SW480 (cell line): ENCODE results near the gene IL22.
A peak's percentile ranks its signal among the peaks of the same experiment; 100 is the strongest.

ENCODE experiments used
- DNase-seq: peaks from one replicate; pipeline ENCODE4 v3.0.0-alpha.2; 2016; ENCODE audit warnings: low spot score

The IL22 gene

DNA sequence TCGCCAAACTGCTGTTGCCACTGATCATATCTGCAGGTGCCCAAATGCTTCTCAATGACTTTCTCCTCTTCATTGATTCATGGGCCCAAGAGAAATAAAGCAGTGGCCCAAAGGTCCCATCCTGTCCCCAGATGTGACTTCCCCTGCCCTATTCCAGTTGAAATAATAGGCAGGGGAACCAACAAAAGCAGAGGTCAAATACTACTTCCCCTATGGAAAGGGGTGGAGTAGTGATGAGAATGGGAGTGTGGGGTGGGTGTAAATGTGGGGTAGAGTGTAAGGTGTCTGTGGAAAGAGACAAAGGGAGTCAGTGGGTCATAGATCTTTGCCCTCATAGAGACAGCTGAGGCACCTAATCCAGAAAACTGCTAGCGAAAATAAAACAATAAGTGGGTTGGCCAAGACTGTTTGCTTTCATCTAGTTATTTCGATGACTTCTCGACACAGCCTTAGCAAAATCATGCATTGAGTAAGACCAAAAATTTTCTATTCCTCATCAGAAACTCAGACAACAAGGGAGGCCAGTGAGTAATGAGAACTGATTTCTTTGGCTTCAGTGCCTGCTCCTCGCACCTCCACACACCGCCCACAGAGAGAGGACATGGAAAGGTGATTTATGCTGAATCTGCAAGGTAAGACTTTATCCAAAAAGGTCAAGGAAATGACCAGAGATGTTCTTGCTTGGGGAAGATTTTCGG lies 10.9 kb upstream of the IL22 start:
- no peak for DNase-seq

DNA sequence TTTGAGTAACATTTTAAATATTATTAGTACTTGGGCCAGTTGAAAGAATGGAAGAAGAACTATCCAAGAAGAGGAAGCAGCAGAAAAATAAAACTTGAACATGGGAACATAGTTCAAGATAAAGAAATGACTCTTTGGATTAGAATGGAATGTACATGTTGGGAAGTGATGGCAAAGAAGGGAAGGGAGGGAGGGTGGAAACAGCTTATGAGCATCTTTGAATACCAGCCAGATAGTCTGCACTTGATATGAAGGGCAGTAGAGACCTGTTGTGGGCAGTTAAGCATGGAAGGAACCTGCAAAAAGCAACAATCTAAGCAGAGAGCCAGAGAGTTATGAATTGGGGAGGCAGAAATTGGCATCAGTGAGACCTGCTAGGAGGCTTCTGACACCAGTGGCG lies 10.0 kb upstream of the IL22 start:
- DNase-seq, result no peak

DNA sequence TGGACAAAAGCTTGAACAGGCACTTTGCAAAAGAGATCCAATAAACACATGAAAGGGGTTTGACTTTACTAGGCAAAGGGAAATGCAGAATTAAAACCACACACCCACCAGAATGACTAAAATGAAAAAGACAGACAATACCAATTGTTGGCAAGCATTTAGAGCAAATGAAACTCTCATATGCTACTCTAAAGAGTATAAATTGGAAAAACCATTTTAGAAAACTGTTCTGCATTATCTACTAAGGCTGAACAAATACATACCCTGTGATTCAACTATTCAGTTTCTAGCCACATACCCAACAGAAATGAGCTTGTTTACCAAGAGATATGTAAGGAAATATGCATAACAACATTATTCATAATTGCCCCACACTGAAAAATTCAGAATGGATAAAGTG lies 8.5 kb upstream of the IL22 start:
- no peak for DNase-seq

DNA sequence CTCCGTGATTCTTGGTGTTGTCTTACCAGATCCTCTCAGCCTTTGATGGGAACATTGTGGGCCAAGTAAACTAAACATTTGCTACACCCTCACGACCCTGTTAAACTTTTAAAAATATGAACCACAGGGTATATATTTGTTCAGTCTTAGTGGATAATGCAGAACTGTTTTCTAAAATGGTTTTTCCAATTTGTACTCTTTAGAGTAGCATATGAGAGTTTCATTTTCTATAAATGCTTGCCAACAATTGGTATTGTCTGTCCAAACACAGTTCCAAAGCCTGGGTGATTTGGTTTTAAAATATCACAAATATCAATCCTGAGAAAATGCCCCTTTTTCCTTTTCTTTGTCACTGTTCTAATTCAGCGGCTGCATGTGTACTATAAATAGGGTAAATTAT lies 6.7 kb upstream of the IL22 start:
- no peak for DNase-seq

DNA sequence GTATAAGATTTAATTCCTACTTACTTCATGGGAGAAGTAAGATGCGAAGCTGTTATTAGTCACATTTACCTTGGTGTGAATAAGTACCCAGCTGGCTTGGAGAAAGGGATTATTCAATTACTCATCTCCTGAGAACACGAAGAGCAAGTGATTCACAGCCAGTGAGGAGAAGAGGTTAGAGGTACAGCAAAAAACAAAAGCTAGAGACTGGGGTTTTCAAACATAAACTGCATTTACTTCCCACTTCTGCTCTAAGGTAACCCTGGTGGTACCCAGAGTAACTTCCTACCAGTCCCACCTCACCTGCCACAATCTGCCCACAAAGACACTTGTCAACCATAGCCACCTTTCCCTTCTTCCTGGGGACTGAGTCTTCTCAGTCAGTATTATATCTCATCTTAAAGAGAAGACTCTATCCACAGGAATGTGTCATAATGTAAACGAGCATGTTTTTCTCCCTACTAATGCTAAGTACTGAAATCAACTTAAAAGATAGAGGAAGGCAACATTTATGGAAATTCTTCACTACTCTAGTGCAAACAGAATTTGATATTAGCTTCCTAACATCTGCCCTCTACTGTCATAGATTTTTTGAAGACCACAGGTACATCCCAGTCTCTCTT lies 6.0 kb upstream of the IL22 start:
- DNase-seq, result no peak

DNA sequence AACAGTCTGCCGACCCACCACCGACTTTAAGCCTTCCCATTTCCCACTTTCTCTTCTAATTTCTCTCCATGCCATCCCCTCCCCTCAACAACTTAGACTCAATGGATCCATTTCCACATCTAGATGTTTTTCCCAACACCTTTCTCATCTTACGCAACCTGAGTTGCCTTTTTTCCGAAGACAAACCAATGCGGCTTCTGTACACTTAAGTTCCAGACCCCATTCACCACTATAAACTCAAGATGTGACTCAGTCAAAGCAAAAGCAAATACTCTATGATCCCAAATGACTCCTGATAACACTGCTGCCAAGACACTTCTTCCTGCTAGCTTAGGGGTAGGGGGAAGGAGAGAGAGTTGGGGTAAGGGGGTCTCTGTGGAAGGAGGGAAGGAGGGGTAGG lies 1.3 kb downstream of the IL22 start:
- DNase-seq, result no peak

DNA sequence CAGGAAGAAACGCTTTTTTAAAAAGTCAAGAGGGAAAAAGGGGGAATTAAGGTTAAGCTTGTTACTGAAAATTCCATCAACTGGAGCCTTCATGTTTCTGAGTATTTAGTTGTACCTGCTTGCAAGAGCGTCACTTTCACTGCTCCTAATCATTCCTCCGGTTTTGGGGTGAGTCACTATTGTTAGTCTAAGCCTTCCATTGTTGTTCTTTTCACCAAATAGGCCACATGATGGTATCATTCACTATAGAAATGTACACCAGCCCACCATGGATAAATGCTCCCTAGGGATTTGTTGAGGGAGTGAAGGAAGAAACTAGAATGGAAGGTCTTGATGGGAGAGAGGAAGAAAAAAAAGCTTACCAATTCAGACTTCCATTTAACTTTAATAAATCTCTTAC lies 3.0 kb downstream of the IL22 start:
- no peak for DNase-seq

DNA sequence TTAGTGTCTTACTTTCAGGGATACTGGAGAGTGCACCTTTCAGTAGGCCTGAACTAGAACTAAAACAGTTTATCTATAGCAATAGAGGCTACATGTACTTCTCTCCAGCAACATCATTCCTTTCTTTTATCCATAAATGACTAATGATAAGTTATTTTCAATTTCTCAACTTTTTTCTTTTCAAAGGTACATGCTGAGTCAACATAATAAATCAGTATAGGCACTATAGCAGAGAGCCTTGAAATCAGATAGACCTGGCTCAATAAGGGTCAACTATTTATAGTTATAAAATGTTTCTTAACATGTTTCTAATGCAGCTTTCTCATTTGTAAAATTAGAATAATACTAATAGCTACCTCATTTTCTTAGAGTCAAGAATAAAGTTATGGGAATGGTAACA lies 5.6 kb downstream of the IL22 start:
- no peak for DNase-seq

DNA sequence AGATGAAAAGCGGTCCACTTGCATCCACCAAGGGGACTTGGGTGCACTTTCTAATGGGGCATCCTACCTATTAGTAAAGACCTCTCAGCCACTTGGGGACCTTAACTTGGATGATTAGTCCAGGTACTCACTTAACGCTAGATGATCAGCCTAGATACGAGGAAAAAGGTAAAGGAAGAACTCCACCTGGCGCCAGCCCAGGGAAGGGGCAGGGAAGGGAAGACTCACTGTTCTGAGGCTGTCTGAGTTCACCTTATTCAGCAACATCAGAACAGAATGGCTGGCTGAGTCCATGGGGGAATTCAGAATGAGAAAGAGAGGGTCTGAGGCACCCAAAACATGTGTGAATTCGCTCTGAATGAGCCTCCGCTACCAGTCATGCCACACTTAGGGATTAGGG lies 7.1 kb downstream of the IL22 start:
- no peak for DNase-seq

DNA sequence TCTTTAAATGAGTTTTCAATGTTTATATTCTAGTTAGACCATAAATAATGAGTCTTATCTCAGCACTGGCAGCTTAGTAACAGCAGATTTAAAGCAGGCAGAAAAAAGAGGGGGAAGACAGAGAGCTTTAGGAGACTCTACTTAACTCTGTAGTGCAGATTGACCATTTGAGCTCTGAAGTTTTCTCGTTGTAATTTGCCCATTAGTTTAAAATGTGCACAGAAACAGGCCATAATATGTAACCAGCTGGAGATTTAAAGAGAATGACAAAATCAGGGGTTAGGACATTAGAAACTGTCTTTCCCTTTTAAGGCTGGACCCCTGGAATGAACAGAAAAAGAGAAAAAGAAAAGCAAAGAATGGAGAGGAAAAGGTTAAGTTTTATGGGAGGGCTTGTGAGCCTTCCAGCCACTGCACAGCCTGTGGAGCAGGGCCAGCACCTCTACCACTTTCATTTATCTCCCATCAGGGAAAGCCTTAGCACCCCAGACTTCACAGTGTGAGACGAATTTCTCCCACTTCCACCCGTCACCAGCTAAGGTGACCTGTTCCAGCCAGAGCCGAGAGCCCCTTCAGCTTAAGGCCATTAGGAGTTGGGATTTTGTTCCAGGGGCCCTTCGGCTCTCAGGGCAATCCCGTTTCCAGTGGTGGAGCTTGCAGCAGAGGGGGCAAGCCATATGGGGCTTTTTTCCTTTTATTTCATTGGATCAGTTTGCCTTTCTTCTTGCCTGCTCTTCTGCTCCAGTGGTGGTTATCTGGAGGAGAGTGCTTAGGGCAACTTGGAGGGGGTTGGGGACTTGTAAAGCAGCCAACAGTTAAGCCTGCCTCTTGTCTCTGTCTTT lies 8.0 kb downstream of the IL22 start:
- no peak for DNase-seq

DNA sequence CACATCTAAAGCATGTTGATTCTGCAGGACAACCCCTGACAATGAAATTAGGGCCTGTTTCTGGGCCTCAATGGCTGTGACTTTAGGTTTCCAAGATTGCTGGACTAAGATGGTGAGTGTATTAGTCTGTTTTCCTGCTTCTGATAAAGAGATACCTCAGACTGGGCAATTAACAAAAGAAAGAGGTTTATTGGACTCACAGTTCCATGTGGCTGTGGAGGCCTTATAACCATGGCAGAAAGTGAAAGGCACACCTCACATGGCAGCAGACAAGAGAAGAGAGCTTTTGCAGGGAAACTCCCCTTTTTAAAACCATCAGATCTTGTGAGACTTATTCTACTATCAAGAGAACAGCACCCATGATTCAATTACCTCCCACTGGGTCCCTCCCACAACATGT lies 10.6 kb downstream of the IL22 start:
- DNase-seq, result no peak

DNA sequence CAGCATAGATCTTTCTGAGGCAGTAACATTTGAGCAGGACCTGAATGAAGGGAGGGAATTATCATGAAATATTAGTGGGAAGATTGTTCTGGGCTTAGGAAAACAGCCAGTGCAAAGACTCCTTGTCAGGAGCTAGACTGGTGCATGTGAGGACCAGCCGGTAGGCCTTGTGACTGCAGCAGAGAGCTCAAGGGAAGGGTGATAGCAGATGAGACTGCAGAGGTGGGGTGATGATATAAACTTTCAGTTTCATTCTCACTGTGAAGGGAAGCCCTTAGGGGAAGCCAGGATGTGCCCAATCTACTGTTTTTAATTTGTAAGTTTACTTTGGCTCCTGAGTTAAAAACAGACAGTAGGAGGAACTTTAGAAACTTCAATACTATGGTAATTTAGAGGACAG lies 12.4 kb downstream of the IL22 start:
- no peak for DNase-seq

DNA sequence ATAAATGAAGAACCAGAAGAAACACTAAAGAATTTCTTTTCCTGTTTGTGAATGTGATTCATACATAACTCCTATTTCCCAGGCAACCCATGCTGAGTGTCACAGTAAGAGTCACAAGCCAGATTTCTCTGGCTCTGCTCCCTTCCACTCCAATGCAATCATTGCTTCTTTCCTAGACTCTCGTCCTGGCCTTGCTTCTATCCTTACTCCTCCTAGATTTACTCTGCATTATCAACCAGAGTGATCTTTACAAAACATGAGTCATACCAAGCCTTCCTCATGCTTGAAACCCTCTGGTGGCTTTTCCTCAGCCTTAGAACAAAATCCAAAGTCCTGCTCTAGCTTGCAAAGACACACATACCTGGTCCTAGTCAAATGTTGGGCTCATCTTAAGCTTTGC lies 13.3 kb downstream of the IL22 start:
- no peak for DNase-seq

DNA sequence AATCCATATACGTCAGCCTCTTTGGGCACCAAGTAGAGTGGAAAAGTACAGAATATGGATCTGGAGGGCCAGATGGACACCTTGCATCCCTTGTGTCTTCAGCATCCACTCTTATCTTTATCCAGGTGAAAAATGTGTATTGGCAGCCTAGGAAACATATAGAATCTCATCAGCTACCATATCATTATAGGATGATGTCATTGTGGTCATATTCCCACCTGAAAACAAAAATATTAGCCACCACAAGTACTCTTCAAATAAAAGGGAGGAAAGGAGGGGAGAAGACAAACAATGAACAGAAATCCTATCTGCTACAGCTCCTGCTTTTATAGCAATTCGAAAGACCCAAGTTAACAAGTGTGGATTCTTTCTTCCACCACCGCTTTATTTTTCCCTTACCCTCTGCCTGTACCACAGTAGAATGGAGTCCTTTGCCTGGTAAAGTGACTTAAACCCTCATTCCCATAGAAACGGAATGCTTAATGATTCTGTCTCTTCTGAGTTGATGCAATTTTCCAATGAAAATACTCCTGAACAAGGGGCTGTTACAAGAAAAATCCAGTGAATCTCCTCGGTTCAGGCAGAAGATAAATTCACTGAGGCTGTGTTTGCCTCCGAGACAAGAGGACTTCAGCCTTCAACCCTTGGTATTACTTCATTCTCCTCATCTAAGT lies 14.0 kb downstream of the IL22 start:
- DNase-seq, result no peak

DNA sequence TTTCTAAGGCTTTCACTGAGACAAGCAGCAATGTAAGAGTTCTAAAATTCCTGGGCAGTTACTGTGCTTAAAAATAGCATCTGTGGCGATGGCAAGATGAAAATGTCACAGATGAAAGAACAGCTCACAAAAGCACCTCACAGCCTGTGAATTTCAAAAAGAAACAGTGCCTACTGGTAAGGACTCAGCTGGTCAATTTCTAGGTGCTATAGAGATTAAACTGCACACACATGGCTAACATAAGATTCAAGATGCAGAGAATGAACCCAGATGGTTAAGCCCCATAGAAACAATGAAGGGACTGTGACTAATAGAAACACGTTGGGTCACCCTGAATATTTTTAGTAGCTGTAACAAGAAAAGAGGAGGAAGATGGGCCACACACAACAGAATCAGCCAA lies 15.8 kb downstream of the IL22 start:
- DNase-seq, result no peak

DNA sequence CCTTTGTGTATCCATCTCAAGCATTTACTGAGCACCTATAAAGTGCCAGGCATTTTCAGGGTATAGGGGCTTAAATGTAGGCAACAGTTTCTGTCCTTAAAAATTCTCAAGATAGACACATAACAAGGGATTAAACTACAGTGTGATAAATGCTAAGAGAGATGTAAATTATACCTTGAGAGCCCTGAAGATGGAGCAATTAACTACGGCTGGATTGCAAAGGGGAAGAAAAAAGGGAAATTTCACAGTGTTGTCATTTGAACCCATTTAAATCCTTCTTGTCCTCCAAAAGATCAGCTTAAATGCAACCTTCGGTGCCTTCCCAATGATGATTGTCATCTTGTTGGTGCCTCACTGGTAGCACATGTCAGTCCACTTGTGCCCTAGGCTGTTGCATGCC lies 16.3 kb downstream of the IL22 start:
- DNase-seq, result no peak

DNA sequence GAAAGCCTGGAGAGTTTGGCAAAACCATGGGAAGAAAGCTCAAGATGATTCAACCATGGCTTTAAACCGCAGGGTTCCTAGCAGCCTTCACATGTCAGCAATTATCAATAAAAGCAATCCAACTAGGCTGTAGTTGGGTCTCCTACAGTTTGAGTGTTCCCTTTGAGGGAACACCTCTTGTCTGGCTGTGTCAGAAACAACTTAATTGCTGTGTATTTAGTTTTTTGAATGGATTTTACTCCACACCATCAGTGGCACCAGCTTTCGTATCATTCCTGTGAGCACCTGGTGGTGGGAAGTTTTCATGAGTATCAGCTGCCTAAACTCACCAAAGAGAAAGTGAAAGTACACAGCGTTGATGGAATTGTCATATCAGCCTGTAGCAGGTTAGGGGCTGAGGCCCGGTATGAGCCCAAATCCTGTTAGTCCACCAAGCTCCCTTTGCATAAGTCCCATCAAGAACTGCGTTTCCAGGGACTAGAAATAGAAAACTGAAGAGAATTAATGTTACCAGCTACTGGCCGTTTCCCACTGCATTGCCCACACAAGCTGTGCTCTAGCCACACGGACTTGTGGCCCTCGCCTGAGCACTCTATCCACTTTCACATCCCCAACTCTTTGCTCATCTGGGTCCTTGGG lies 16.9 kb downstream of the IL22 start:
- DNase-seq, result peak; percentile 45

DNA sequence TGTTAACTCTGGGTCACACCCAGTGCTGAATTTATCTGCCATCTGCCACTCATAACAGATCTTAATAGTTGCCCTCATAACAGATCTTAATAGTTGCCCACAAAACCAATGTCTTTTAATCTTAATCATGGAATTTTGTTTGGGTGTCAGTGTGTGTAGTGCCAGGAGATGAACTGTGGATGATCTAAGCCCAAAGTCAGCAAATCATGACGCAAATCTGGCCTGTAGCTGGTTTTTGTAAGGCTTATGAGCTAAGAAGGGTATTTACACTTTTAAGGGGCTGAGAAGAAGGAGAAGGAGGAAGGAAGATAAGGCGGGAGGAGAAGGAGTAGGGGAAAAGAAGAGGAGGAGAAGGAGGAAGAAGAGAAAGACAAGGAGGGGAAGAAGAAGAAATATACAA lies 17.8 kb downstream of the IL22 start:
- no peak for DNase-seq

DNA sequence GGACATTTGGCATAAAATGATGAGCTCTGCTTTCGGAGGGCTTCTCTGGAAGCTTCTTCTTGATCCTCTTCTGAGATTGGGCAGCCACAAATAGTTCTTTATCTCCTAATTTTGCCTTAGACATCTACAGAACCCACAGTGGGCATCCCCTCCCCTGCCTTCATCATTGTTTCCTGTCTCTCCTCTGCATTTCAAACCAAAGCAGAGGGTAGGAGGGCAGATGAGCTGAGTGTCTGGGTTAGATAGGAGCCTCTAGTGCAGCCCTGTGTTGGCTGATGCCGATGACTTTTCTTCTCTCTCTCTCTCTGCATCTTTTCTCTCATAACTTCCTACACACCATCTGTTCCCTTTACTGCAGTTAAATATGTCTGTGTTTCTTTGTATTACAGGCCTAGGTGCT lies 19.3 kb downstream of the IL22 start:
- DNase-seq, result no peak

DNA sequence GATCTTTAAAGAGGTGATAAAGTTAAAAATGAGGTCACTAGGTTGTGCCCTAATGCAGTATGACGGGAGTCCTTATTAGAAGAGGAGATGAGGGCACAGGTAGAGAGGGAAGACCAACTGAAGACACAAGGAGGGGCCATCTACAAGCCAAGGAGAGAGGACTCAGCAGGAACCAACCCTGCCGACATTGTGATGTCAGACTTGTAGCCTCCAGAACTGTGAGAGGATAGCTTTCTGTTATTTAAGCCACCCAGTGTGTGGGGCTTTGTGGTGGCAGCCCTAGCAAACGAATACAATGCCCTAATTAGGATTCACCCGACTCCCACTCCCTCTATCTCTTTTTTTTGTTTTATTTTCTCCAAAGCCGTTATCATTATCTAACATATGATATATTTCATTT lies 19.9 kb downstream of the IL22 start:
- DNase-seq, result no peak

DNA sequence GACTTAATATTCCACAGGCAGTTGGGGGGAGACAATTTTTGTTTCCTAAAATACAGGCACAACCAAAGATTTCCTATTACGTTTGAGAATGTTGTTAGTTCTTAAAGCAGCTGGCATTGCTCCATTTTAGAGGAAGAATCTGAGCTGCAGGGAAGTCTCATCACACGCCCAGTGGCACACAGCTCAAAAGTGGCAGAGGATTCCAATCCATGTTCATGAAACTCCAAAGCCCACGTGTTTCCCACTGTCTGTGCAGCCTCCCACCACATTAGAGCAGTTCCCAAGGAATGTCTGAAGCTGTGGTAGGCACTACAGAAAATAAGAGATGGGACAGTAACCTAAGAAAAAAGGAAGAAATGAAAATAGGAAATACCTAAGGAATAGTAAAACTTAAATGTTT lies 21.7 kb downstream of the IL22 start:
- DNase-seq, result no peak

DNA sequence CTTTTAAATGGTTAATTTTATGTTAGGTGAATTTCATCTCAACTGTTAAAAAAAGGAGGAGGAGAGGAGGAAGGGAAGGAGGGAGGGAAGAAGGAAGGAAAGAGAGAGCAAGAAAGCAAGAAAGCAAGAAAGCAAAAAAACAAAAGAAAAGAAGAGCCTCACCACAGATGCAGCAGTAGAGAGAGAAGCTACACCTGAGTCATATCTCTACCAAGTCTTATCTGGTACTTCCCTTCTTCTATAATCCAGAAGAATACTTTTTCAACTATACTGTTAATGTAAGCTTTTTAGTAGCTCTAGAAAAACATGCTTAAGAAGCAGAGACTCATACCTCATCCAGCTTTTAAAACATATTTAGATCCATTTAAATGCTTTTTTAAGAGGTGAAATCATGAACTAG lies 22.2 kb downstream of the IL22 start:
- DNase-seq, result no peak
